Measurements from ENCODE around the gene NMBR. TPM values are rescaled to one million over a fixed set of nuclear protein-coding genes. Genes with fewer than 3 reads are reported as not detected.

Gene NMBR
- total and polyA plus RNA-seq, 2 of the 8 experiments (the other 6 are each of a cell fraction or from before 2014, with no cell fraction given) = 0.08 TPM; not detected in 1

- DNase-seq (ENCODE audit: low read depth in 1 of 2, low spot score in 2 of 2) (no peak), FAIRE-seq (no peak)
- POLR2A ChIA-PET (ENCODE audit: partially characterized antibody) = no interaction called here
- Histone ChIP-seq H3K4me3 (ENCODE audit: extremely low read depth in 1 of 4, insufficient read depth in 2 of 4, low read depth in 3 of 4, low read length in 4 of 4) (no peak overlapping the region), H3K23ac (ENCODE audit: insufficient read length) (no peak overlapping the region), H3K4me1 (replicated peaks in 1 of 4; ENCODE audit: control insufficient read depth in 3 of 4, insufficient read depth in 4 of 4, low read length in 3 of 4) (no peaks in the 10 kb centered on the region), H2AK5ac (ENCODE audit: low read depth, low read length) (no peak overlapping the region), H4K91ac (replicated peaks; ENCODE audit: insufficient read length, low read length) (no peak overlapping the region), H3K79me1 (ENCODE audit: low read depth, low read length) (no peaks in the 10 kb centered on the region), H3K56ac (replicated peaks; ENCODE audit: insufficient read length, low read depth, low read length) (no peak overlapping the region), H2BK12ac (ENCODE audit: low read depth, low read length) (no peak overlapping the region), H3K23me2 (ENCODE audit: low read depth, low read length) (no peaks in the 10 kb centered on the region), H3K4me2 (ENCODE audit: insufficient read depth in 1 of 2, low read depth in 2 of 2, low read length in 2 of 2) (no peak overlapping the region), H3K4ac (replicated peaks; ENCODE audit: insufficient read length, low read depth, low read length) (no peak overlapping the region), H3K36me3 (ENCODE audit: control insufficient read depth in 2 of 4, insufficient read depth in 4 of 4, low read length in 3 of 4) (no peaks in the 10 kb centered on the region), H2BK20ac (ENCODE audit: low read length) (no peak overlapping the region), H2BK120ac (replicated peaks; ENCODE audit: low read depth, low read length) (no peak overlapping the region), H3K79me2 (ENCODE audit: control insufficient read depth in 1 of 2, insufficient read depth in 2 of 2, low read length in 2 of 2) (no peaks in the 10 kb centered on the region), H4K5ac (ENCODE audit: insufficient read length, low read depth, low read length) (no peak overlapping the region), H3K27me3 (replicated peaks in 1 of 4; ENCODE audit: control insufficient read depth in 3 of 4, extremely low read depth in 1 of 4, insufficient read depth in 3 of 4, low read length in 3 of 4) (no peaks in the 10 kb centered on the region), H2BK5ac (ENCODE audit: low read depth, low read length) (no peak overlapping the region), H3K27ac (ENCODE audit: low read depth, low read length) (no peak overlapping the region), H4K20me1 (replicated peaks in 1 of 2; ENCODE audit: control insufficient read depth in 1 of 2, insufficient read depth in 2 of 2, low read length in 2 of 2) (no peaks in the 10 kb centered on the region), H2AFZ (ENCODE audit: low read length) (no peak overlapping the region), H3K18ac (ENCODE audit: extremely low read depth, low read length) (no peak overlapping the region), H3K9me3 (ENCODE audit: insufficient read depth in 2 of 2, low read depth in 1 of 2, low read length in 1 of 2) (no peaks in the 10 kb centered on the region), H2BK15ac (ENCODE audit: low read length) (no peak overlapping the region), H4K8ac (ENCODE audit: extremely low read depth, insufficient read depth, low read length) (no peak overlapping the region), H3K9ac (replicated peaks in 1 of 4; ENCODE audit: extremely low read depth in 1 of 4, low read depth in 3 of 4, low read length in 3 of 4) (no peak overlapping the region), H3K14ac (ENCODE audit: insufficient read length) (no peak overlapping the region)
- WGBS, 2 experiments (ENCODE audit: extremely low coverage in 1 of 2, insufficient coverage in 1 of 2, insufficient read length in 1 of 2, insufficient replicate concordance in 2 of 2, low coverage in 1 of 2, low lambda C conversion rate in 2 of 2, missing lambda C conversion rate in 1 of 2) = 97% methylated on average over 3 of the region's 3 CpGs; no CpG with 5 or more reads in 1 of the 2 experiments
- CTCF ChIA-PET (ENCODE audit: partially characterized antibody) = no interaction called here
- TF ChIP-seq CTBP2 (IDR thresholded peaks at IDR 0.05; ENCODE audit: borderline replicate concordance, insufficient read depth, insufficient read length, low read length) (no peak), SP1 (IDR thresholded peaks at IDR 0.05; ENCODE audit: low read depth, low read length) (no peak), KDM1A (IDR thresholded peaks at IDR 0.05; ENCODE audit: borderline replicate concordance, low read length) (no peak), KDM4A (IDR thresholded peaks at IDR 0.05; ENCODE audit: low read depth, low read length, severe bottlenecking) (no peak), ZNF274 (IDR thresholded peaks at IDR 0.05; ENCODE audit: borderline replicate concordance, extremely low read depth, low read length) (no peak), RXRA (IDR thresholded peaks at IDR 0.05; ENCODE audit: insufficient read depth, low read depth, low read length) (no peak), HDAC6 (IDR thresholded peaks at IDR 0.05; ENCODE audit: low read depth, low read length) (no peak), NANOG (IDR thresholded peaks at IDR 0.05; ENCODE audit: insufficient read depth, low read depth, low read length, poor library complexity, severe bottlenecking) (no peak), CHD1 (IDR thresholded peaks at IDR 0.05; ENCODE audit: low read depth, low read length) (no peak), RNF2 (IDR thresholded peaks at IDR 0.05; ENCODE audit: borderline replicate concordance, low read depth, low read length, missing control alignments, poor library complexity, severe bottlenecking) (no peak), SRF (IDR thresholded peaks at IDR 0.05; ENCODE audit: low read depth, low read length) (no peak), SP4 (IDR thresholded peaks at IDR 0.05; ENCODE audit: low read length) (no peak), CHD2 (IDR thresholded peaks at IDR 0.05; ENCODE audit: low read length) (no peak), SUZ12 (IDR thresholded peaks at IDR 0.05; ENCODE audit: low read length) (no peak)
Observed at GRCh38 chr6:142055219-142055618, 91.7 kb downstream of the NMBR start.

Measured in H1 (cell line).